ENCODE measurements around the gene IL6R. TPM values are rescaled to one million over a fixed set of nuclear protein-coding genes. Genes with fewer than 3 reads are reported as not detected.

Gene IL6R
- total RNA-seq, 3 donors from 2014 or later = 31.8 to 43.9 (median 42.5) TPM

GRCh38 chr1:154456631-154457030, 51.5 kb downstream of the IL6R start:
- intact Hi-C loops (cut with DNase I, micrococcal nuclease) = no loop called here
- TF ChIP-seq, protein P1, sequence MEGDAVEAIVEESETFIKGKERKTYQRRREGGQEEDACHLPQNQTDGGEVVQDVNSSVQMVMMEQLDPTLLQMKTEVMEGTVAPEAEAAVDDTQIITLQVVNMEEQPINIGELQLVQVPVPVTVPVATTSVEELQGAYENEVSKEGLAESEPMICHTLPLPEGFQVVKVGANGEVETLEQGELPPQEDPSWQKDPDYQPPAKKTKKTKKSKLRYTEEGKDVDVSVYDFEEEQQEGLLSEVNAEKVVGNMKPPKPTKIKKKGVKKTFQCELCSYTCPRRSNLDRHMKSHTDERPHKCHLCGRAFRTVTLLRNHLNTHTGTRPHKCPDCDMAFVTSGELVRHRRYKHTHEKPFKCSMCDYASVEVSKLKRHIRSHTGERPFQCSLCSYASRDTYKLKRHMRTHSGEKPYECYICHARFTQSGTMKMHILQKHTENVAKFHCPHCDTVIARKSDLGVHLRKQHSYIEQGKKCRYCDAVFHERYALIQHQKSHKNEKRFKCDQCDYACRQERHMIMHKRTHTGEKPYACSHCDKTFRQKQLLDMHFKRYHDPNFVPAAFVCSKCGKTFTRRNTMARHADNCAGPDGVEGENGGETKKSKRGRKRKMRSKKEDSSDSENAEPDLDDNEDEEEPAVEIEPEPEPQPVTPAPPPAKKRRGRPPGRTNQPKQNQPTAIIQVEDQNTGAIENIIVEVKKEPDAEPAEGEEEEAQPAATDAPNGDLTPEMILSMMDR (IDR thresholded peaks at IDR 0.05) = no peak
- H3K36me3 ChIP-seq (ENCODE audit: low read depth) = no peaks in the 10 kb centered on the region
- H3K9me3 ChIP-seq = no peaks in the 10 kb centered on the region
- no peak overlapping the region for H3K4me3 ChIP-seq
- peak in 1 of 3 donors; percentile 23 for DNase-seq
- no peak for ATAC-seq
- H3K4me1 ChIP-seq (ENCODE audit: low read depth) = peaks cover 4% of the 10 kb centered on the region

DNA sequence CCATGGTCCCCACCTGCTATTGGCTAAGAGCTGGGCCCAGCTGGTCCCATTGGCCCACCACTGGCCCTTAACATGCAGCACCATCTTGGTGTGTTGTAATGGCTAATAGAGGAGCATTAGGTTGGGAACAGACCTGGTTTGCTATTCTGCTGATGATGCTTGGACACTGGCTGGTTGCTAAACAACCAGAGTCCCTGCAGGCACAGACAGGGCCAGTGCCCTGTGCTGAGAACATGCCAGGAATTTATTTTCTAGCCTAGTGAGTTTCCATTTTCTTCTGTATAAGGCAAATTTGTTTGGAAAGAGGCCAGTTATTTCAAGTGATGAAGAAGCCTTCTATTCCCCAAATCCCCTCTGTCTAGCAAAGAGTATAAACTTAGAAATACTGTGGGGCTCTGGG, 53.9 kb downstream of the IL6R start:
- no peaks in the 10 kb centered on the region for H3K36me3 ChIP-seq (ENCODE audit: low read depth)
- no peaks in the 10 kb centered on the region for H3K4me1 ChIP-seq (ENCODE audit: low read depth)
- DNase-seq = no peak
- TF ChIP-seq, protein P1 (IDR thresholded peaks at IDR 0.05) = no peak
- intact Hi-C loops (cut with DNase I, micrococcal nuclease) = no loop called here
- no peak for ATAC-seq
- no peak overlapping the region for H3K4me3 ChIP-seq
- no peaks in the 10 kb centered on the region for H3K9me3 ChIP-seq

- DNase-seq (no peak), ATAC-seq (no peak)
- intact Hi-C loops (cut with DNase I, micrococcal nuclease) = loop anchor here in 1 of 2 donors (10.0 kb wide), 1 partner anchor 56 kb away; the partner anchor contains the start of gene IL6R
- no peaks in the 10 kb centered on the region for H3K9me3 ChIP-seq
- TF ChIP-seq, protein P1 (IDR thresholded peaks at IDR 0.05) = no peak
- H3K36me3 ChIP-seq (ENCODE audit: low read depth) = no peaks in the 10 kb centered on the region
- no peak overlapping the region for H3K4me3 ChIP-seq
- peaks cover 6% of the 10 kb centered on the region for H3K4me1 ChIP-seq (ENCODE audit: low read depth)
Observed at GRCh38 chr1:154460695-154461260, 55.6 kb downstream of the IL6R start.

DNA sequence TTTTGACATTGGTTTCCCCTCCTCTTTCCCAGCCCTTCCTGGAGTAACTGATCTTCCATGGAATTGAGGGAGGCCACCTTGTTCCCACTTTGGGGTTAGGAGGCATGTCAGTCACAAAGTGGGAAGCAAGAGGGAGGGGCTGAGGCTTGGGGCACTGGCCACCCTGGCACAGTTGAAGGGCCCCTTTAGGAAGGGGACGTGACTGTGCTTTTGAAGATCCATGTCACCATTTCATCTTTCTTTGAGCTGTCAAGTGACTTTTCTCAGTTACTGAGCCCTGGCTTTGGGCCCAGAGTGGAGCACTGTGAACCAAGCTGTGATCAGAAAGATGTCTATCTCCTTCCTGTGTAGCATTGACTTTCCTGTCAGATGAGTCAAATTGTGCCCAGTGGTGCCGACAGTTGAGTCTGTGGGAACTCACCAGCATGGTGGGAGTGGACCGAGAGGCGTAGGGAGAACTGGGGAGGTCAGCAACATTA, 58.4 kb downstream of the IL6R start:
- TF ChIP-seq, protein P1 (IDR thresholded peaks at IDR 0.05) = no peak
- H3K4me1 ChIP-seq (ENCODE audit: low read depth) = peaks cover 14% of the 10 kb centered on the region
- H3K4me3 ChIP-seq = no peak overlapping the region
- ATAC-seq = peak; percentile 42
- H3K36me3 ChIP-seq (ENCODE audit: low read depth) = no peaks in the 10 kb centered on the region
- no peaks in the 10 kb centered on the region for H3K9me3 ChIP-seq
- intact Hi-C loops (cut with DNase I, micrococcal nuclease) = loop anchor here in 1 of 2 donors (10.0 kb wide), 1 partner anchor 59 kb away; the partner anchor contains the start of gene IL6R
- no peak for DNase-seq

GRCh38 chr1:154465621-154466195, 60.6 kb downstream of the IL6R start:
- Histone ChIP-seq H3K4me1 (ENCODE audit: low read depth) (peaks cover 17% of the 10 kb centered on the region), H3K9me3 (no peaks in the 10 kb centered on the region), H3K4me3 (no peak overlapping the region), H3K36me3 (ENCODE audit: low read depth) (no peaks in the 10 kb centered on the region)
- DNase-seq (no peak), ATAC-seq (no peak)
- TF ChIP-seq, protein P1 (IDR thresholded peaks at IDR 0.05) = no peak
- intact Hi-C loops (cut with DNase I, micrococcal nuclease) = loop anchor here in 1 of 2 donors (10.0 kb wide), 1 partner anchor 61 kb away; the partner anchor contains the start of gene IL6R
